M059J (cell line): ENCODE measurements around the gene MRAP2. TPM values are rescaled to one million over a fixed set of nuclear protein-coding genes. Genes with fewer than 3 reads are reported as not detected.
"Not testable (repeated sequence)": the region's sequence is repeated elsewhere in the genome, so short reads cannot be mapped to it uniquely, and the experiment has no call there.

Experiments used
- DNase-seq: peaks from one replicate; pipeline ENCODE4 v3.0.0-alpha.2; 2012; ENCODE audit warnings: low read depth
- total RNA-seq: library from RNA; depleted of rRNA; stranded (reverse); fragments of >200 nt; shearing (Covaris generic); gene quantifications from 2 replicates; pipeline ENCODE4 v1.2.3, GENCODE V29; 2014

The MRAP2 gene
- total RNA-seq, 1 experiment from 2014 or later = 0.12 TPM

GRCh38 chr6:84077645-84078044 is 44.1 kb downstream of the MRAP2 start:
- DNase-seq = no peak

DNA sequence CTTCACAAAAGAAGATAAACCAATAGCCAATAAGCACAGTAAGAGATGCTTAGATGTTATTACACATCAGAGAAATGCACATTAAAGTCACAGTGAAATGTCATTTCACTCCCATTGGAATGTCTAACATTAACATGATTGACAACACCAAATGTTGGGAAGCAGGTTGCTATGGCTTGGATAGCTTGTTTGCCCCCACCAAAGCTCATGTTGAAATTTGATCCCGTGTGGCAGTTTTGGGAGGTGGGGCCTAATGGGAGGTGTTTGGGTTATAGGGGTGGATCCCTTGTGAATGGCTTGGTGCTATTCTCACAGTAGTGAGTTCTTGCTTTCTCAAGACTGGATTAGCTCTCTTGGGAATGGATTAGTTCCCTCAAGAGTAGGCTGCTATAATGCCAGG is 44.8 kb downstream of the MRAP2 start:
- DNase-seq = no peak

GRCh38 chr6:84081222-84081621 is 47.6 kb downstream of the MRAP2 start:
- no peak for DNase-seq

GRCh38 chr6:84082689-84083265 is 49.2 kb downstream of the MRAP2 start:
- DNase-seq = no peak

GRCh38 chr6:84084705-84085104 is 51.1 kb downstream of the MRAP2 start:
- DNase-seq = not testable (repeated sequence)

DNA sequence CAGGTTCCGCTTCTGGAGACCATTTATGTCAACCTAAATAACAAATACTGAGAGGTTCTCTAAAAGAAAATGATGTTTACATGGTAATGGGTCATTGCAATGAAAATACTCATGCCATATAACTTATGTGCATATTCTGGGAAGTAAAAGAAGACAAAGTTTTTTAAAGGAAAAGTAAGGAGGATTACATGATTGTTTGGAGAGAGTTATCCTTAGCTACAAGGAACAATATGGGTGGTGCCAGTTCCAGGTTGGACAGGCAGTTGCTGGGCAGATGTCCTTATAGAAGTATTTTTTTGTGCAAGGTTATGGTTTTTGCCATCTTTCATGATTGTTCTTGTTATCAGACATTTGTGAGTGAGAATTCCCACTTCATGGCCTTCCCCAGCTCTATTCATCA is 52.5 kb downstream of the MRAP2 start:
- DNase-seq = no peak

DNA sequence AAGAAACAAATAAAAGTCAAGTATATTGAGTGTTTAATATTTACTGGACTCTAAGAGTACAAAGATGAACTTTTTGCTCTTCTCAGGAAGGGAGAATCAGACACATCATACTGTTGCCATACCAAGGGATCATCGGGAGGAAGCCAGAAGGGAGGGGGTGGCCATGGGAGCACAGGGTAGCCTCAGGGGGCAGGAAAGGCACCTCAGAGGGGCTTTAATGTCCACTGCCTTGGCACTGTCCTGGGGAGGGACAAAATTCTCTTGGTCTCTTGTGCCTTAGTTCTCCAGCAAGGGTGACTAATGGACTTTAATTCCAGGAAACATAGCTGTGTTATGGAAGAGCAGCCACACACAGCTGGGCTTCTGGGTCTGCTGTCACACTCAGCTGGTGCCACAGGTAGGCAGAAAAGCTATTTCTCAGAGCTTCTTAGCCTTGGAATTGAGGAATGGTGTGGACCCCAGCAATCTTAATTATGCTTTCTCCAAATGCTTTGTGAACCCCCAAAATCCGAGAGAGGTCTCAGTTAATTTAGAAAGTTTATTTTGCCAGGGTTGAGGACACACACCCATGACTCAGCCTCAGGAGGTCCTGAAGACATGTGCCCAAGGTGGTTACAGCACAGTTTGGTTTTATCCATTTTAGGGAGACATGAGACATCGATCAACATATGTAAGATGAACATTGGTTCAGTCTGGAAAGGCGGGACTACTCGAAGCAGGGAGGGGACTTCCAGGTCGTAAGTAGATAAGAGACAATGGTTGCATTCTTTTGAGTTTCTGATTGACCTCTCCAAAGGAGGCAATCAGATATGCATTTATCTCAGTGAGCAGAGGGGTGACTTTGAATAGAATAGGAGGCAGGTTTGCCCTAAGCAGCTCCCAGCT is 53.2 kb downstream of the MRAP2 start:
- no peak for DNase-seq

- no peak for DNase-seq
Measured at GRCh38 chr6:84089081-84089480, 55.5 kb downstream of the MRAP2 start.

GRCh38 chr6:84089552-84089951 is 56.0 kb downstream of the MRAP2 start:
- no peak for DNase-seq

- peak; percentile 32 for DNase-seq
Measured at GRCh38 chr6:84093441-84094435, 60.2 kb downstream of the MRAP2 start.

GRCh38 chr6:84095156-84095555 is 61.6 kb downstream of the MRAP2 start:
- DNase-seq = no peak

- DNase-seq = no peak
Measured at GRCh38 chr6:84103029-84103428, 69.5 kb downstream of the MRAP2 start.

DNA sequence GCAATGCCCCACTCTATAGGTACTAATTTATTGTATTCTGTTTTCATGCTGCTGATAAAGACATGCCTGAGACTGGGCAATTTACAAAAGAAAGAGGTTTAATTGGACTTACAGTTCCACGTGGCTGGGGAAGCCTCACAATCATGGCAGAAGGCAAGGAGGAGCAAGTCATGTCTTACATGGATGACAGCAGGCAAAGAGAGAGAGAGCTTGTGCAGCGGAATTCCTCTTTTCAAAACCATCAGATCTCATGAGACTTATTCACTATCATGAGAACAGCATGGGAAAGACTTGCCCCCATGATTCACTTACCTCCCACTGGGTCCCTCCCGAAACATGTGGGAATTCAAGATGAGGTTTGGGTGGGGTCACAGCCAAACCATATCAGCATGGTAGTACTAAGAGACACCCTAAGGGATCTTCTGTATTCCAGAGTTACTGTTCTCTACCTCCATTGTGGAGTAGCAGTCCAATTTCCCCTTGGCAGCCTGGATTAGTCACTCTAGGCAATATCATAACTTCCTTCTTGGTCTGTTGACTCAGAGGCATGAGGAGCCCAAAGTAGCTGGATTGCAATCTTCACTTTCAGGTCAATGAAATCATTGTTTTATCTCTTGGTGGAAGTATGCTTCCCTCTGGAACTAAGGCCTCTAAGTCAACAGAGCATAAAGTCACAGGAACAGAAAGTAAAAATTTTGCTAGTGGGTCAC is 71.8 kb downstream of the MRAP2 start:
- not testable (repeated sequence) for DNase-seq

DNA sequence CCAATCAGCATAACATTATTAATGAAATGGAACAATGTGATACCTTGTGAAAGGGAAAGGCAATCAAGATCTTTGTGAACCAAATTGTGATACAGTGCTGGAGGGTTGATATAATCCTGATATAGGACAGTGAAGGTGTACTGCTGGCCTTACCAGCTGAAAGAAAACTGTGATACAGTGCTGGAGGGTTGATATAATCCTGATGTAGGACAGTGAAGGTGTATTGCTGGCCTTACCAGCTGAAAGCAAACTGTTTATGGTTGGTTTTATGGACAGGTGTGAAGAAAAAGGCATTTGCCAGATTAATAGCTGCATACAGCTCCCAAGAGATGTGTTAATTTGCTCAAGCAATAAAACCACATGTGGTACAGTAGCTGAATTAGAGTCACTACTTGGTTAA is 73.9 kb downstream of the MRAP2 start:
- no peak for DNase-seq

GRCh38 chr6:84111351-84111750 is 77.8 kb downstream of the MRAP2 start:
- DNase-seq = not testable (repeated sequence)

DNA sequence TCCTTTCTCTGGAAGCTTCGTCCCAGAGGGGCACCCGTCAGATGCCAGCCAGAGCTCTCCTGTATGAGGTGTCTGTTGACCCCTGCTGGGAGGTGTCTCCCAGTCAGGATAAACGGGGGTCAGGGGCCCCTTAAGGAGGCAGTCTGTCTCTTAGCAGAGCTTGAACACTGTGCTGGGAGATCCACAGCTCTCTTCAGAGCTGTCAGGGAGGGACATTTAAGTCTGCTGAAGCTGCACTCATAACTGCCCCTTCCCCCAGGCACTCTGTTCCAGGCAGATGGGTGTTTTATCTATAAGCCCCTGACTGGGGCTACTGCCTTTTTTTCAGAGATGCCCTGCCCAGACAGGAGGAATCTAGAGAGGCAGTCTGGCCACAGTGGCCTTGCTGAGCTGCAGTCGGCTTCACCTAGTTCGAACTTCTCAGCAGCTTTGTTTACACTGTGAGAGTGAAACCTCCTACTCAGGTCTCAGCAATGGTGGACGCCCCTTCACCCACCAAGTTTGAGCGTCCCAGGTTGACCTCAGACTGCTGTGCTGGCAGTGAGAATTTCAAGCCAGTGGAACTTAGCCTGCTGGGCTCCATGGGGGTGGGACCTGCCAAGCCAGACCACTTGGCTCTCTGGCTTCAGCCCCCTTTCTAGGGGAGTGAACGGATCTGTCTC is 81.5 kb downstream of the MRAP2 start:
- DNase-seq = not testable (repeated sequence)

GRCh38 chr6:84118191-84118590 is 84.6 kb downstream of the MRAP2 start:
- no peak for DNase-seq

- no peak for DNase-seq
Measured at GRCh38 chr6:84119277-84119676, 85.7 kb downstream of the MRAP2 start.

GRCh38 chr6:84123186-84123585 is 89.6 kb downstream of the MRAP2 start:
- DNase-seq = no peak

GRCh38 chr6:84129588-84129987 is 96.0 kb downstream of the MRAP2 start:
- DNase-seq = not testable (repeated sequence)

DNA sequence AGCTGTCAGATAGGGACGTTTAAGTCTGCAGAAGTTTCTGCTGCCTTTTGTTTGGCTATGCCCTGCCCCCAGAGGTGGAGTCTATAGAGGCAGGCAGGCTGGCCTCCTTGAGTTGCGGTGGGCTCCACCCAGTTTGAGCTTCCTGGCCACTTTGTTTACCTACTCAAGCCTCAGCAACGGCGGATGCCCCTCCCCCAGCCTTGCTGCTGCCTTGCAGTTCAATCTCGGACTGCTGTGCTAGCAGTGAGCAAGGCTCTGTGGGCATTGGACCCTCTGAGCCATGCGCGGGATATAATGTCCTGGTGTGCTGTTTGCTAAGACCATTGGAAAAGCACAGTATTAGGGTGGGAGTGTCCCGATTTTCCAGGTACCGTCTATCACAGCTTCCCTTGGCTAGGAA is 99.8 kb downstream of the MRAP2 start:
- not testable (repeated sequence) for DNase-seq
